ENCODE results near the gene KIF3C.
"Not testable (repeated sequence)": the region's sequence is repeated elsewhere in the genome, so short reads cannot be mapped to it uniquely, and the experiment has no call there.

The KIF3C gene

GRCh38 chr2:25999406-25999805 is 17.1 kb upstream of the KIF3C start:
- not testable (repeated sequence) for DNase-seq (ENCODE audit: low read depth)

- DNase-seq (ENCODE audit: low read depth) = not testable (repeated sequence)
Observed at GRCh38 chr2:25998816-25999383, 16.6 kb upstream of the KIF3C start.

GRCh38 chr2:25996844-25997243 is 14.5 kb upstream of the KIF3C start:
- peak; percentile 73 for DNase-seq (ENCODE audit: low read depth)

DNA sequence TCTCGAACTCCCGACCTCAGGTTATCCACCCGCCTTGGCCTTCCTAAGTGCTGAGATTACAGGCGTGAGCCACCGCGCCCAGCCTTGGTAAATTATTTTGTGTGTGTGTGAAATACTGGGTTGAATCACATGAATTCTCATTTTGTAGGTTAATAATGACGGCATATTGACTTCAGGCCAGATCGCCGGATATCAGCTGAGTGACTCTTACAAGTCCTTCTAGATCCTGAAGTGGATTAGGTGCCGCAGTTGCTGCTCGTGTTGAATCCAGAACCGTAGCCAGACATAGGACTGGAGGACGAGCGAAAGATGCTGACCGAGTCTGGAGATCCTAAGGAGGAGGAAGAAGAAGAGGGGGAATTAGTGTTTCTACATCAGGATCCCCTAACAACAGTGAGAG is 12.2 kb upstream of the KIF3C start:
- no peak for DNase-seq (ENCODE audit: low read depth)

GRCh38 chr2:25993049-25993448 is 10.8 kb upstream of the KIF3C start:
- no peak for DNase-seq (ENCODE audit: low read depth)

DNA sequence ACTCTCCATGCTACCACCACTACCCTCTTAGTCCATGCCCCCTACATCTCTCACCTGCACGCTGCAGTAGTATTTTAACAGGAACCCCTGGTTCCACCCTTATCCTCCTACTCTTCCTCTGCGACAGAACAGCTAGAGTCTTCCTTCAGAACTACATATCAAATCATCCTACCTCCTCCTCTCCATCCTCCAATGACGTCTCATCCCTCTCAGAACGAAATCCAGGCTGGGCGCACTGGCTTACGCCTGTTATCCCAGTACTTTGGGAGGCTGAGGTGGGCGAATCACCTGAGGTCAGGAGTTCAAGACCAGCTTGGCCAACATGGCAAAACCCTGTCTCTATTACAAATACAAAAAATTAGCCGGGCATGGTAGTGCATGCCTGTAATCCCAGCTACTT is 10.3 kb upstream of the KIF3C start:
- no peak for DNase-seq (ENCODE audit: low read depth)

DNA sequence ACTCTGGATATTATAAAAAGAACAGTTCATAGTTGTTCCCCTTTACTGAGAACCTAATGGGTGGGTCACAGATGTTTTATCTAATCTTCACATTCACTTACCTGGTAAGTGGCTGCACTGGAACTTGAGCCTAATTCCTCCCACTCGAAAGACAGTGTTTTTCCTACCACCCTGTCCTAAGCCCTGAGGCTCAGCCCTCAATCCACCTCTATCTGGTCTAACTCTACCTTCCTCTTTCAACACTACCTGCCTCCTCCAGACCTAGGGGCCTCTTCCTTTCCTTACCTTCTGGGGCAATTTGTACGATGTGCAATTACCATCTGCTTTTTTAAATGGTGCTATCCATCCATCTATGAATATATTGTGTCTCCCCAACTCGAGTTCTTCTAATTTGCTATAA is 9.7 kb upstream of the KIF3C start:
- no peak for DNase-seq (ENCODE audit: low read depth)

DNA sequence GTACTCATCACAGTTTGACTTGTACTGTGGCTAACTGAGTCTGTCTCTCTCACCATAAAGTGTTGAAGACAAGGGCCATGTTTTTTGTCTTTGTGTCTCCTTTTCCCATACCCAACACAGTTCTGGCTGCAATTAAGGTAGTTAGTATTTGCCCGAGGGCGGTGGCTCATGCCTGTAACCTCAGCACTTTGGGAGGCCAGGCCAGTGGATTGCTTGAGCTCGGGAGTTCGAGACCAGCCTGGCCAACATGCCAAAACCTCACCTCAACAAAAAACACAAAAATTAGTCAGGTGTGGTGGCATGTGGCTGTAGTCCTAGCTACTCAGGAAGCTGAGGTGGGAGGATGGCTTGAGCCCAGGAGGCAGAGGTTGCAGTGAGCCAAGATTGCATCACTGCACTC is 6.9 kb upstream of the KIF3C start:
- no peak for DNase-seq (ENCODE audit: low read depth)

DNA sequence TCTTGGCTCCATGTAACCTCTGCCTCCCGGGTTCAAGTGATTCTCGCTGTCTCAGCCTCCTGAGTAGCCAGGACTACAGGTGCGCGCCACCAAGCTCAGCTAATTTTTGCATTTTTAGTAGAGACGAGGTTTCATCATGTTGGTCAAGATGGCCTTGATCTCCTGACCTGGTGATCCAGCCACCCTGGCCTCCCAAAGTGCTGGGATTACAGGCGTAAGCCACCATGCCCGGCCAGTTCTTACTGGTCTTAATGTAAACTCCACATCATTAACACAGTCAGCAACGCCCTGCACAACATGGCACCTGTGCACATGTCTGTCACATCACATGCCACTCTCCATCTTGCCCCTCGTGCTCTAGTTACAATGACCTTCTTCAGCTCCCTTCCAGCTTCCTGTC is 5.8 kb upstream of the KIF3C start:
- no peak for DNase-seq (ENCODE audit: low read depth)

DNA sequence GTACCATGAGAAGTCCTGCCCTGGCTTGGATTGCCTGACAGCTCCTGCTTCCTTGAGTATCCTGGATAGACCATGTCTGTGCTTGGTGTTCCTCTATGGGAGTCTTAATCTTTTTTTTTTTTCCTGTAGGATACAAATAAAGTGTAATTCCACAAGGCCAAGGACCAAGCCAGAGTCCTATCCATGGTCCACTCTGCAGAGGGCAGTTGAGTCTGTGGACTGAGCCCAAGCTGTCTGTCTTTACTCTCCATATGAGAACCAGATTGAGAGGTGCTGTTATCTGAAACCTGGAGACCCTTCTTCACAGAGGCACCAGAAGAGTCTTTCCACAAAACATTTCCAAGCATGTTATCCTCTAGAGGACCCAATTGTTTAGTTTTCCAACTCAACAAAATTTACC is 1.4 kb upstream of the KIF3C start:
- no peak for DNase-seq (ENCODE audit: low read depth)

DNA sequence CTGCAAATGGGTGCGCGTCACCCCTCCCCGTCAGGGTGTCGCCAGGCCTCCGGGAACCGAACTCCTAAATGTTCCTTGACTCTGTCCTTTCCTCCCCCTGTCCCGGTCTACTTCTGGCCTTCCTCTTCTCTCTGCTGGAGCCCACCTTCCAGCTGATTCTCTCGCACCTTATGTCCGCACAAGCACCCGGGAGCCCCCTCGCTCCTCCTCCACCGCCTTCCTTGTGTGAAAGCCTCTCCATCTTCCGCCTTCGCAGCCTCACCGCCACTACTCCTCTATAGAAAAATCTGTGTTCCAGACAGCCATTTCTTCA is 627 bp upstream of the KIF3C start:
- no peak for DNase-seq (ENCODE audit: low read depth)

GRCh38 chr2:25981596-25982272 is 563 bp downstream of the KIF3C start:
- DNase-seq (ENCODE audit: low read depth) = no peak

DNA sequence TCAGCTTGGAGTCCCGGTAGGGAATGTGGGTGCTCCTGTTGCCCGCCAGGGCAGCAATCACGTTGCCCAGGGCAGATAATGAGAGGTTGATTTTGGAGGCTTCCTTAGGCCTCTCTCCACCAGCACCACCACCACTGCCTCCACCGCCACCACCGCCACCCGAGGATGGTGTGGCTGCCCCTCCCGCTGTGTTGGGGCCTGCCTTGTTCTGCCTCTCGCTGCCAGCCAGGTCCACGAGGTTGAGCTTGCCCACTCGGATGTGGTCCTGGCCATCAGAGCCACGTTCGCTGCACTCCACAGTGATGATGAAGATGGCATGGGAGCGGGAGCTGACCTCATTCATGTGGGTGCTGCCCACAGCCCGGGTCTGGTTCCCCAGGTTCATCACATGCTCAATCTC is 1.3 kb downstream of the KIF3C start:
- DNase-seq (ENCODE audit: low read depth) = no peak

DNA sequence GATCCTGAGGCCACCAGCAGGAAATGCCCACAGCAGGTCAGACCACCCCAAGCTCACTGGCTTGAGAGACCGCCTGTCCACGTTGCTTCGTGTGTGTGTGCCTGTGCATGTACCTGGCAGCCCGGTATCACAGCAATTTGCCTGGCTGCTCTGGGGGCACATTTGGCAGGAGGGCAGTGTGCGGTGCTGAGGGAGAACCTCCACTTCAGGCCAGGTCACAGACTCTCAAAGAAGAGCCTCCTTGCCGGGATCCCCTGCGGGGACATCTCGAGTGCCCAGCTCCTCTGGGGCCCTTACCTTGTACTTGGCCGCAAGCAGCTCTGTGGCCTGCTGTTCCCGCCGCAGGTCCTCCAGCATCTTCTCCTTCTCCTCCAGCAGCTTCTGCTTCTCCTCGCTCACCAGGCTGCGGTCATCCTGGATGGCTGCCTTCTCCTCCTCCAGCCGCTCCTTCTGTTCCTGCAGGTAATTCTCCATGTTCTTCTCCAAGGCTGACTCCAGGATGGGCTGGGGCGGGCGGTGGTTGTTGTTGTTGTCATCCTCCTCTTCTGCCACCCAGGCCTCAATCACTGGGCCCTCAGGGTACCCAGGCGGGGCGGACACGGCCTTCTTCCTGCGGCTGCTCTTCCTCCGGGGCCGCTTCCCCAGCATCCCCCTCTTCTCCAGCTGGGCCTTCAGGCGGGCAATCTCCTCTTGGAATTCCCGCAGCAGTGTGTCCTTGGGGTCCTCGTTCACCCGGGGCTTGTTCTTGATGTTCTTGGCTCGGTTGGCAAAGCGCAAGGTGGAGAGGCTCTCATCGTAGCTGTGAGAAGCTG is 2.0 kb downstream of the KIF3C start:
- no peak for DNase-seq (ENCODE audit: low read depth)

DNA sequence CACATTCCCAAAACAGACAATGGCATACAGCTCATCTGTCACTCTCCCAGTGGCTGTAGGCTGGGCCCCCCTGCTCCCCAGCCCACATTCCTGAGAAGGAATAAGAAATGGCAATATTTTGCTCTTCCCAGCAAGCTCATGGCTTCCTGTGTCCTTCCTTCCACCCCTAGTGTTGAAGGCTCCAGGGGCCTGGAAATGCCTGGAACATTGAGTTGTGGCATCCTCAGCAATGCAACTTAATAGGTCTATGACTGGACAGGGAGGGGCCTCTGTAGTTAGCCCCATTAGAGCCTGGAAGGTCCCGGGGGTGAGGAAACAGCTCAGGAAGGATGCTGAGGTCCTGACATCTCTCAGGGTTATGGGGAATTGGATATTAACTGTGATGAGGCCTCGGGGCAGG is 3.3 kb downstream of the KIF3C start:
- no peak for DNase-seq (ENCODE audit: low read depth)

- no peak for DNase-seq (ENCODE audit: low read depth)
Observed at GRCh38 chr2:25977768-25978167, 4.5 kb downstream of the KIF3C start.

DNA sequence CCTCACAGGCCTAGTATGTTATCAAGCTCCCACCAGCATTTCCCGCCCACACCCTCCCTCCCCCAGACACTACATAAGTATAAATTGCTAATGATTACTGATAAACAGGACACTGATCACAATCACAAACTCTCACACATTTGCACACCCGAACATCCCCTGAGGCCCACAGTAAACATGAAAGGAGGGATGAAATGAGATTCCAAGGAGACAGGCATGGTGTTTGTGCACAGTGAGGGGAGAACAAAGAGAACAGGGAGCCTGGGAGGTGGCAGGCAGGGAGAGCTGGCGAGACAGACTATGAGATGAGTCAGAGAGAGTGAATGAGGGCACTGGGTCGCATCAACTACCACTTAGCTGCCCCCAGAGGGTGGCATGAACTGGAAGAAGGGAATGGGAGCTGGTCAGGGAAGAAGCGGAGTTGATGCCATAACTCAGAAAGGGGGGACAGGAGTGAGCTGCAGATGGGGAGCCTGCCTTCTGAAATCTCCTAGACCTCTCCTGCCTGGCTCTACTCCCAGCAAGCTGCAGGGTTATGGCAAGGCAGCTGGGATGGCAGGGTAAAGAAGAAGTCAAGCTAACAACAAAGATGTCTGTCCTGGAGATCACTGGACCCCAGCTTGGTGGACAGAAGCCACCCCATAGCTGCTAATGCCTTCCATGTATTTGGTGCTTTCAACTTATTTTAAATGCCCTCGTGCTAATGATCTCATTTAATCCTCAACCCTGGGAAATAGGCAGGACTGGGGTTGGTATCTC is 5.1 kb downstream of the KIF3C start:
- no peak for DNase-seq (ENCODE audit: low read depth)

GRCh38 chr2:25972049-25972823 is 10.1 kb downstream of the KIF3C start:
- DNase-seq (ENCODE audit: low read depth) = no peak

DNA sequence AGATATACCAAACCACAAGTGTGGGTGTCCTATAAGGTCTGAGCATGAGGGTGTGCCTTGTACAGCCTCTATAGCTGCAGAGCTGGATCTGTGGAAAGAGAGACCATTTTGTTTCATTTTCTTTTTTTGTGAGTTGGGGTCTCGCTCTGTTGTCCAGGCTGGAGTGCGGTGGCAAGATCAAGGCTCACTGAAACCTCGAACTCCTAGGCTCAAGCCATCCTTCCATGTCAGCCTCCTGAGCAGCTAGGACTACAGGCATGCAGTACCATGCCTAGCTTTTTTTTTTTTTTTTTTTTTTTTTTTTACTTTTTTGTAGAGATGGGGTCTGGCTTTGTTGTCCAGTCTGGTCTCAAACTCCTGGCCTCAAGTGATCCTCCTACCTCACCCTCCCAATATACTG is 10.7 kb downstream of the KIF3C start:
- DNase-seq (ENCODE audit: low read depth) = no peak

GRCh38 chr2:25966531-25967270 is 15.6 kb downstream of the KIF3C start:
- DNase-seq (ENCODE audit: low read depth) = no peak

DNA sequence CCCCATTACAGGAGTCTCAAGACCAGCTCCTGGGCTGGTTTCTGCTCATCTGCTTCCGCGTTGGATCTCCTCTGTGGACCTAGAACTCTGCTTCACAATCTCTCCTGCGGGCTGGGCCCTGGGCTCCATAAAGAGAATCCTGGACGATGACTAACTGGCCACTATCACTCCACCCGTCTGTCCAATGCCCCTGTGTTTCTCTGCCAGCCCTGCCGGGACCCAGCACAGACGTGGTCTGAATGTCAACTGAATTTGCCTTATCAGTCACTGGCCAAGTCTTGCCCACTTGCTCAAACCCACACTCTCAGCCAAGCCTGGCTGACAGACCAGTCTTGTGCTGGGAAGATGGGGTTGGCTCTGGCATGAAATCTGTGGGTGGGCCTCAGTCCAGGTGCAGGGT is 17.4 kb downstream of the KIF3C start:
- DNase-seq (ENCODE audit: low read depth) = no peak
